ENCODE measurements around the gene SHROOM3. TPM values are rescaled to one million over a fixed set of nuclear protein-coding genes. Genes with fewer than 3 reads are reported as not detected.
A peak's percentile ranks its signal among the peaks of the same experiment; 100 is the strongest.

The SHROOM3 gene
- total RNA-seq, 1 experiment from 2014 or later: 27.6 TPM

DNA sequence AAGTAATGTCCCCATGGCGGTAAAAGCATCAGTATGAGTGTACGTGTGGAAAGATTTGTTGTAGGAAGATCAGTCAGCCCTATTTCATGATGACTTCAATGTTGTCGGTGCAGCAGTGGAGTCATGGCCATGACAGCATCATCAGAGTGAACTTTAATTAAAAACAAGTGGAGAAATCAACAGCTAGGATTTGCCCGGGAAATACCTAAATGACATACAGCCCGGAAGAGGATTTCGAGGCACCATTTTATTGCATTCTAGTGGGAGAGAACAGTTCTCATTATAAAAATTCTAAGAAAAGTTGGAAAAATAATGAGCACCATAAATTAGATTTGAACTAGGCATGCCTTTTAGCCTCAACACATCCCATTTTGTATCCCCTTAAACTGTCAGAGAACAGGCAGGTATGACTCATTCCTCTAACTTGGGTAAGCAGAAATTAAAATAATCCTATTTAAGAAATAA, 170.1 kb downstream of the SHROOM3 start:
- no CpG with 5 or more reads among the region's 6 CpGs for WGBS (ENCODE audit: extremely low coverage, insufficient read length, low lambda C conversion rate)
- H3K14ac ChIP-seq (ENCODE audit: insufficient read depth, low read length): no peak overlapping the region
- H4K20me1 ChIP-seq (ENCODE audit: control insufficient read depth, insufficient read depth, insufficient read length): no peaks in the 10 kb centered on the region
- no peak overlapping the region for H2BK120ac ChIP-seq (ENCODE audit: low read depth, low read length, poor library complexity, severe bottlenecking)
- Mint-ChIP-seq H3K9me3 (no peaks in the 10 kb centered on the region), H3K27me3 (ENCODE audit: low read depth) (no peaks in the 10 kb centered on the region), H3K27ac (peak overlapping the region in 1 of 3 experiments; percentile 2; a peak in 1 of 7 replicates), H3K36me3 (ENCODE audit: insufficient read depth in 1 of 3, low read depth in 3 of 3) (no peaks in the 10 kb centered on the region), H3K4me3 (no peak overlapping the region), H3K4me1 (peaks cover 43 to 47% of the 10 kb centered on the region in 2 experiments)
- no peaks in the 10 kb centered on the region for H3K9me3 ChIP-seq (ENCODE audit: control insufficient read depth, low read depth, low read length)
- H3K79me1 ChIP-seq (ENCODE audit: insufficient read depth, low read depth, low read length, poor library complexity, severe bottlenecking): no peaks in the 10 kb centered on the region
- no peak for DNase-seq
- no peak overlapping the region for H2BK12ac ChIP-seq (ENCODE audit: insufficient read length, low read depth, low read length)
- H3K18ac ChIP-seq (ENCODE audit: insufficient read length, low read depth, low read length): no peak overlapping the region
- H2BK5ac ChIP-seq (ENCODE audit: insufficient read length, low read length): no peak overlapping the region
- H4K8ac ChIP-seq (replicated peaks; ENCODE audit: insufficient read length, low read depth, low read length): no peak overlapping the region
- no peaks in the 10 kb centered on the region for H3K27me3 ChIP-seq (ENCODE audit: insufficient read depth, low read length)
- H2AFZ ChIP-seq (ENCODE audit: low read length): no peak overlapping the region
- no peak overlapping the region for H3T11ph ChIP-seq (ENCODE audit: low read length)
- H3K23ac ChIP-seq (ENCODE audit: insufficient read length, low read depth, low read length): no peak overlapping the region
- no peak overlapping the region for H4K91ac ChIP-seq (ENCODE audit: insufficient read length, low read depth, low read length)
- H3K9ac ChIP-seq (ENCODE audit: extremely low read depth, insufficient read length, low read length): no peak overlapping the region
- TF ChIP-seq, protein P1, sequence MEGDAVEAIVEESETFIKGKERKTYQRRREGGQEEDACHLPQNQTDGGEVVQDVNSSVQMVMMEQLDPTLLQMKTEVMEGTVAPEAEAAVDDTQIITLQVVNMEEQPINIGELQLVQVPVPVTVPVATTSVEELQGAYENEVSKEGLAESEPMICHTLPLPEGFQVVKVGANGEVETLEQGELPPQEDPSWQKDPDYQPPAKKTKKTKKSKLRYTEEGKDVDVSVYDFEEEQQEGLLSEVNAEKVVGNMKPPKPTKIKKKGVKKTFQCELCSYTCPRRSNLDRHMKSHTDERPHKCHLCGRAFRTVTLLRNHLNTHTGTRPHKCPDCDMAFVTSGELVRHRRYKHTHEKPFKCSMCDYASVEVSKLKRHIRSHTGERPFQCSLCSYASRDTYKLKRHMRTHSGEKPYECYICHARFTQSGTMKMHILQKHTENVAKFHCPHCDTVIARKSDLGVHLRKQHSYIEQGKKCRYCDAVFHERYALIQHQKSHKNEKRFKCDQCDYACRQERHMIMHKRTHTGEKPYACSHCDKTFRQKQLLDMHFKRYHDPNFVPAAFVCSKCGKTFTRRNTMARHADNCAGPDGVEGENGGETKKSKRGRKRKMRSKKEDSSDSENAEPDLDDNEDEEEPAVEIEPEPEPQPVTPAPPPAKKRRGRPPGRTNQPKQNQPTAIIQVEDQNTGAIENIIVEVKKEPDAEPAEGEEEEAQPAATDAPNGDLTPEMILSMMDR (conservative IDR thresholded peaks at IDR 0.05): no peak
- H3K56ac ChIP-seq (ENCODE audit: insufficient read length, low read depth, low read length): no peak overlapping the region
- no peak overlapping the region for H2BK15ac ChIP-seq (ENCODE audit: low read depth, low read length)
- H2AK5ac ChIP-seq (ENCODE audit: insufficient read length, low read length): no peak overlapping the region
- peaks cover 12% of the 10 kb centered on the region; the same call in 1 of the 2 replicates for H3K4me1 ChIP-seq (ENCODE audit: insufficient read depth, low read length)
- peaks cover 1% of the 10 kb centered on the region for H3K79me2 ChIP-seq (ENCODE audit: insufficient read depth, low read length)
- no peak overlapping the region for H3K27ac ChIP-seq (ENCODE audit: insufficient read length, low read depth, low read length)
- no peak overlapping the region for H4K5ac ChIP-seq (ENCODE audit: insufficient read length, low read depth, low read length)
- no peak overlapping the region for H3K4ac ChIP-seq (ENCODE audit: low read depth, low read length)
- H3K4me2 ChIP-seq (ENCODE audit: insufficient read depth, insufficient read length, low read length): no peak overlapping the region
- H3K23me2 ChIP-seq (ENCODE audit: insufficient read length, low read depth, low read length, poor library complexity, severe bottlenecking): no peaks in the 10 kb centered on the region
- H2BK20ac ChIP-seq (ENCODE audit: low read depth, low read length, poor library complexity, severe bottlenecking): no peak overlapping the region
